OCI-LY1 (cell line): ENCODE data around the gene NTPCR.

Experiments
- H2AFZ ChIP-seq: fragments of 200-600 bp; sonication (generic), shearing (Covaris generic); 2 replicates; pipeline ENCODE4 v1.6.0; 2014; ENCODE audit warnings: antibody characterized with exemption, mild to moderate bottlenecking, low read length
- H3F3A ChIP-seq: fragments of 200-600 bp; sonication (generic), shearing (Covaris generic); 2 replicates; pipeline ENCODE4 v1.6.0; 2014; ENCODE audit warnings: mild to moderate bottlenecking, antibody characterized with exemption, low read length, moderate library complexity; ENCODE audit not compliant: insufficient read depth
- H3K27ac ChIP-seq: fragments of 200-600 bp; sonication (generic); 2 replicates; pipeline ENCODE4 v1.5.1; 2014; ENCODE audit warnings: low read length, mixed run types, mild to moderate bottlenecking, low read depth; ENCODE audit not compliant: poor library complexity, severe bottlenecking
- H3K27me3 ChIP-seq: fragments of 200-600 bp; sonication (generic); 2 replicates; pipeline ENCODE4 v1.6.0; 2014; ENCODE audit warnings: antibody characterized with exemption, mild to moderate bottlenecking, low read length, moderate library complexity; ENCODE audit not compliant: insufficient read depth
- H3K36me3 ChIP-seq: fragments of 200-600 bp; sonication (generic); 2 replicates; pipeline ENCODE4 v1.6.1; 2014; ENCODE audit warnings: mild to moderate bottlenecking, antibody characterized with exemption, low read length, moderate library complexity, mixed read lengths; ENCODE audit not compliant: insufficient read depth
- H3K4me1 ChIP-seq: fragments of 200-600 bp; sonication (generic); 2 replicates; pipeline ENCODE4 v1.5.1; 2014; ENCODE audit warnings: mild to moderate bottlenecking, low read length, moderate library complexity; ENCODE audit not compliant: insufficient read depth, severe bottlenecking
- H3K4me2 ChIP-seq: fragments of 200-600 bp; sonication (generic), shearing (Covaris generic); 2 replicates; pipeline ENCODE4 v1.6.1; 2014; ENCODE audit warnings: low read length
- H3K4me3 ChIP-seq: fragments of 200-600 bp; sonication (generic); 2 replicates; pipeline ENCODE4 v1.5.1; 2014; ENCODE audit warnings: low read length, low read depth, mild to moderate bottlenecking, mixed read lengths; ENCODE audit not compliant: poor library complexity, severe bottlenecking
- H3K79me2 ChIP-seq: fragments of 200-600 bp; shearing (Covaris generic); 2 replicates; pipeline ENCODE4 v1.6.1; 2016; ENCODE audit warnings: mixed run types, low read length, mixed read lengths; ENCODE audit not compliant: insufficient read depth
- H3K9ac ChIP-seq: fragments of 200-600 bp; sonication (generic), shearing (Covaris generic); 2 replicates; pipeline ENCODE4 v1.6.1; 2014; ENCODE audit warnings: mild to moderate bottlenecking, low read length, mixed read lengths
- H3K9me2 ChIP-seq: fragments of 200-600 bp; sonication (generic), shearing (Covaris generic); 2 replicates; pipeline ENCODE4 v1.6.1; 2014; ENCODE audit warnings: low read depth, mild to moderate bottlenecking, low read length, mixed read lengths
- H3K9me3 ChIP-seq: fragments of 200-600 bp; shearing (Covaris generic); 2 replicates; pipeline ENCODE4 v1.6.1; 2014; ENCODE audit warnings: low read length, mixed read lengths
- H4K20me1 ChIP-seq: fragments of 200-600 bp; sonication (generic), shearing (Covaris generic); 2 replicates; pipeline ENCODE4 v1.6.0; 2016; ENCODE audit warnings: mild to moderate bottlenecking, low read length; ENCODE audit not compliant: insufficient read depth
- CTCF ChIP-seq: fragments of 200-600 bp; sonication (generic), shearing (Covaris generic); IDR thresholded peaks from 2 replicates; pipeline ENCODE4 v1.5.1; 2017; ENCODE audit warnings: mild to moderate bottlenecking, antibody characterized with exemption, low read length, moderate library complexity, mixed read lengths
- EZH2 ChIP-seq: fragments of 200-600 bp; sonication (generic), shearing (Covaris generic); IDR thresholded peaks from 2 replicates; pipeline ENCODE4 v1.8.0; 2017; ENCODE audit warnings: borderline replicate concordance, mixed run types, mild to moderate bottlenecking, antibody characterized with exemption, low read length, moderate library complexity, mixed read lengths

Gene NTPCR

GRCh38 chr1:233019778-233020325 is 69.4 kb downstream of the NTPCR start:
- H3K4me2 ChIP-seq, result no peak overlapping the region
- H3K27me3 ChIP-seq, result no peaks in the 10 kb centered on the region
- no peak for TF ChIP-seq EZH2
- no peak for TF ChIP-seq CTCF
- no peak overlapping the region for H2AFZ ChIP-seq
- no peak overlapping the region for H3K27ac ChIP-seq
- H3K4me1 ChIP-seq, result no peaks in the 10 kb centered on the region
- no peaks in the 10 kb centered on the region for H3K79me2 ChIP-seq
- H3F3A ChIP-seq, result no peaks in the 10 kb centered on the region
- H3K4me3 ChIP-seq, result no peak overlapping the region
- no peak overlapping the region for H3K9ac ChIP-seq
- H3K9me3 ChIP-seq, result no peaks in the 10 kb centered on the region
- no peaks in the 10 kb centered on the region for H3K9me2 ChIP-seq
- no peaks in the 10 kb centered on the region for H4K20me1 ChIP-seq
- H3K36me3 ChIP-seq, result no peaks in the 10 kb centered on the region

DNA sequence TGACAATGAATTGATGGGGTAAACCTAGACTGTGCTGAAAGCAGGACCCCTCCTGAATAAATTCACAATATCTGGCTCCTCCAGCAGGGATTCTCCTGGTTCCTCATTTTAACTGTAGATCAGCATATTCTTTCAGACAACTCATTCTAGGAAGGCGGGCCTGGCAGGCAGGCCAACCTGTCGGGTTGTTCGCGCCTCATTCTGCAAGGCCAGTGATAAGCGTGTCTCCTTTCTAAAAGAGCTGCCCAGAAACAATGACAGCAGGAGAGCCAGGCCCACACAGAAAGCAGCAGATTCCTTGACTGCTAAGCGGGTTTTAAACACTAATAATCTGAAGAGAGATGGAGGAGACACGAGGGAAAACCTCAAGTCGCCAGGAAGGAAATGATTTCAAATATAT is 70.0 kb downstream of the NTPCR start:
- no peaks in the 10 kb centered on the region for H3K27me3 ChIP-seq
- no peak overlapping the region for H3K27ac ChIP-seq
- H3K4me2 ChIP-seq, result no peak overlapping the region
- H3K4me1 ChIP-seq, result no peaks in the 10 kb centered on the region
- no peak overlapping the region for H3K9ac ChIP-seq
- H3F3A ChIP-seq, result no peaks in the 10 kb centered on the region
- no peaks in the 10 kb centered on the region for H3K36me3 ChIP-seq
- no peaks in the 10 kb centered on the region for H3K9me2 ChIP-seq
- H3K4me3 ChIP-seq, result no peak overlapping the region
- H3K9me3 ChIP-seq, result no peaks in the 10 kb centered on the region
- no peak overlapping the region for H2AFZ ChIP-seq
- no peaks in the 10 kb centered on the region for H3K79me2 ChIP-seq
- no peaks in the 10 kb centered on the region for H4K20me1 ChIP-seq
- no peak for TF ChIP-seq EZH2
- no peak for TF ChIP-seq CTCF

- H3K4me1 ChIP-seq, result no peaks in the 10 kb centered on the region
- no peaks in the 10 kb centered on the region for H3K9me2 ChIP-seq
- H2AFZ ChIP-seq, result no peak overlapping the region
- H3K4me2 ChIP-seq, result no peak overlapping the region
- TF ChIP-seq CTCF (no peak), EZH2 (no peak)
- no peaks in the 10 kb centered on the region for H4K20me1 ChIP-seq
- no peaks in the 10 kb centered on the region for H3K36me3 ChIP-seq
- H3K4me3 ChIP-seq, result no peak overlapping the region
- no peak overlapping the region for H3K9ac ChIP-seq
- no peaks in the 10 kb centered on the region for H3K9me3 ChIP-seq
- no peaks in the 10 kb centered on the region for H3F3A ChIP-seq
- H3K27me3 ChIP-seq, result no peaks in the 10 kb centered on the region
- no peak overlapping the region for H3K27ac ChIP-seq
- no peaks in the 10 kb centered on the region for H3K79me2 ChIP-seq
Observed at GRCh38 chr1:233022246-233022645, 71.8 kb downstream of the NTPCR start.
